GM23248 (cell line): ENCODE results near the gene MLYCD. TPM values are rescaled to one million over a fixed set of nuclear protein-coding genes. Genes with fewer than 3 reads are reported as not detected.

Experiments
- DNase-seq: peaks from one replicate; pipeline ENCODE4 v3.0.0-alpha.2; 2015
- H2AFZ ChIP-seq: fragments of 200-600 bp; sonication (generic); 2 replicates; pipeline ENCODE4 v1.6.1; 2016; ENCODE audit warnings: antibody characterized with exemption
- H3F3A ChIP-seq: fragments of 200-600 bp; sonication (generic); 2 replicates; pipeline ENCODE4 v1.6.1; 2016; ENCODE audit warnings: mild to moderate bottlenecking, antibody characterized with exemption, mixed run types; ENCODE audit not compliant: insufficient read depth
- H3K27ac ChIP-seq: fragments of 200-600 bp; sonication (generic); 2 replicates; pipeline ENCODE4 v1.5.1; 2016; ENCODE audit warnings: mild to moderate bottlenecking
- H3K27me3 ChIP-seq: fragments of 200-600 bp; sonication (generic); replicated peaks from 2 replicates; pipeline ENCODE4 v1.6.1; 2016; ENCODE audit warnings: mild to moderate bottlenecking; ENCODE audit not compliant: insufficient read depth
- H3K36me3 ChIP-seq: fragments of 200-600 bp; sonication (generic); 2 replicates; pipeline ENCODE4 v1.6.1; 2016; ENCODE audit warnings: low read depth, mild to moderate bottlenecking
- H3K4me1 ChIP-seq: fragments of 200-600 bp; sonication (generic); 2 replicates; pipeline ENCODE4 v1.6.1; 2016; ENCODE audit warnings: mild to moderate bottlenecking; ENCODE audit not compliant: insufficient read depth
- H3K4me2 ChIP-seq: fragments of 200-600 bp; sonication (generic); one replicate; pipeline ENCODE4 v1.6.1; 2016; ENCODE audit warnings: mild to moderate bottlenecking; ENCODE audit not compliant: unreplicated experiment
- H3K4me3 ChIP-seq: fragments of 200-600 bp; sonication (generic); 2 replicates; pipeline ENCODE4 v1.5.1; 2016; ENCODE audit warnings: mild to moderate bottlenecking
- H3K79me2 ChIP-seq: fragments of 200-600 bp; sonication (generic); 2 replicates; pipeline ENCODE4 v1.6.1; 2016; ENCODE audit warnings: mild to moderate bottlenecking; ENCODE audit not compliant: insufficient read depth
- H3K9ac ChIP-seq: fragments of 200-600 bp; sonication (generic); 2 replicates; pipeline ENCODE4 v1.6.1; 2016; ENCODE audit warnings: mild to moderate bottlenecking
- H3K9me2 ChIP-seq: fragments of 200-600 bp; sonication (generic); 2 replicates; pipeline ENCODE4 v1.6.1; 2016; ENCODE audit warnings: mixed run types, mild to moderate bottlenecking, moderate library complexity; ENCODE audit not compliant: insufficient read depth
- H3K9me3 ChIP-seq: fragments of 200-600 bp; sonication (generic); one replicate; pipeline ENCODE4 v1.6.1; 2017; ENCODE audit warnings: low read depth
- H4K20me1 ChIP-seq: fragments of 200-600 bp; sonication (generic); 2 replicates; pipeline ENCODE4 v1.6.0; 2016; ENCODE audit not compliant: insufficient read depth
- EZH2 ChIP-seq: fragments of 200-600 bp; sonication (generic); IDR thresholded peaks from 2 replicates; pipeline ENCODE4 v1.6.1; 2018; ENCODE audit warnings: antibody characterized with exemption, mild to moderate bottlenecking; ENCODE audit not compliant: insufficient read depth, poor library complexity, severe bottlenecking
- EZH2phosphoT487 ChIP-seq: fragments of 200-600 bp; sonication (generic); IDR thresholded peaks from 2 replicates; pipeline ENCODE4 v1.6.1; 2018; ENCODE audit warnings: antibody characterized with exemption, moderate library complexity, mild to moderate bottlenecking, low read depth; ENCODE audit not compliant: insufficient read depth
- WGBS, 2 experiments: methylation state at CpG; one replicate each; pipeline ENCODE4 v1.1.6; 2015 to 2017; ENCODE audit warnings: low lambda C conversion rate in 2 of 2, low coverage in 1 of 2; ENCODE audit errors: missing lambda C conversion rate in 2 of 2; 5-methylcytosine and 5-hydroxymethylcytosine counted together
- in situ Hi-C: fragments of 300-500 bp; cut with MboI; formaldehyde crosslinking; loops from 2 replicates; pipeline ENCODE4 v1.15.0; 2020
- polyA plus RNA-seq: library from polyadenylated mRNA; unstranded; fragments of >200 nt; fragmentation: Nextera tagmentation; extraction: Ambion mirVana; gene quantifications from 2 replicates; pipeline ENCODE4 v1.2.1, GENCODE V29; 2016
- total RNA-seq: library from RNA; depleted of rRNA; stranded (reverse); fragments of >200 nt; shearing (Covaris generic); gene quantifications from 2 replicates; pipeline ENCODE4 v1.2.3, GENCODE V29; 2014

The MLYCD gene
- total and polyA plus RNA-seq, 2 experiments from 2014 or later: 1.4 to 2.2 TPM

DNA sequence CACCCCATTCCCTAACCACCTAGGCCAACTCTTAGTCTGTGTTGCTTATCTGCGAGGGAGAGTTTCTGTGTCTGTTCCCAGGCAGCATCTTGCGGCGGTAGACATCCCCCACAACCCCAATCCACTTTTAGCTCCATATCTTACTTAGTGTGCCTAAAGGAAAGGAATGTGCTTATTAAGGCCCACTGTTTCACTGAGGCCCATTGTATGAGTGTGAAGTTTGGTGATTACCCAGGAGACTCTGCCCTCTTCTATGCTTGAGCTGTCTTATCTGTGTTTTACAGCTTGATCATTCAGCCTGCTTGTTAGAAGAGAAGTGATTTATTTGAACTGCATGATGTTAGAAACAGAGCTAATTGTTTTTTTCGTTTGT lies 10.3 kb upstream of the MLYCD start:
- Histone ChIP-seq H3K27me3 (no peaks in the 10 kb centered on the region), H2AFZ (no peak overlapping the region), H3K9ac (no peak overlapping the region), H3K9me2 (no peaks in the 10 kb centered on the region), H3K9me3 (no peaks in the 10 kb centered on the region), H4K20me1 (no peaks in the 10 kb centered on the region), H3K4me2 (no peak overlapping the region), H3F3A (no peaks in the 10 kb centered on the region), H3K36me3 (no peaks in the 10 kb centered on the region), H3K79me2 (no peaks in the 10 kb centered on the region), H3K27ac (no peak overlapping the region), H3K4me3 (no peak overlapping the region), H3K4me1 (no peaks in the 10 kb centered on the region)
- DNase-seq: no peak
- WGBS, 2 experiments: 69 to 74% methylated on average over 4 of the region's 4 CpGs
- in situ Hi-C loops: no loop called here
- TF ChIP-seq EZH2 (no peak), EZH2phosphoT487 (no peak)

DNA sequence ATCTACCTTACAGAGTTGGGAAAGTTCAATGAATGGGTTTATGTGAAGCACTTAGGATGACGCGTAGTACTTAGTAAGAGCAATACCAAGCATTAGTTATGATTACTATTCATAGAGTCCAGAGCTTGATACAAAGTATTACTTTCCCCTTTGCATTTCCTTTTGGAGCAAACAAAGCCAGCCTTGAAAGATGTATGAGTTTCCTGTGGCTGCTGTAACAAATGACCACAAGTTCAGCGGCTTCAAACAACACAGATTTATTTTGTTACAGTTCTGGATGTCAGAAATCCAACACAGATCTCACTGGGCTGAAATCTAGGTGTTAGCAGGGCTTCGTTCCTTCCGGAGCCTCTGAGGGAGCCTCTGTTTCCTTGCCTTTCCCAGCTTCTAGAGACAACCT lies 8.6 kb upstream of the MLYCD start:
- no peak for DNase-seq
- no peak overlapping the region for H3K27ac ChIP-seq
- no peaks in the 10 kb centered on the region for H3K9me2 ChIP-seq
- H3K9me3 ChIP-seq: no peaks in the 10 kb centered on the region
- TF ChIP-seq EZH2: no peak
- TF ChIP-seq EZH2phosphoT487: no peak
- no peaks in the 10 kb centered on the region for H3K36me3 ChIP-seq
- H2AFZ ChIP-seq: no peak overlapping the region
- H3F3A ChIP-seq: no peaks in the 10 kb centered on the region
- in situ Hi-C loops: no loop called here
- no peaks in the 10 kb centered on the region for H4K20me1 ChIP-seq
- WGBS, 2 experiments: 87 to 88% methylated on average over 5 of the region's 5 CpGs
- H3K4me2 ChIP-seq: no peak overlapping the region
- H3K9ac ChIP-seq: no peak overlapping the region
- H3K4me1 ChIP-seq: no peaks in the 10 kb centered on the region
- H3K79me2 ChIP-seq: no peaks in the 10 kb centered on the region
- H3K4me3 ChIP-seq: no peak overlapping the region
- no peaks in the 10 kb centered on the region for H3K27me3 ChIP-seq

DNA sequence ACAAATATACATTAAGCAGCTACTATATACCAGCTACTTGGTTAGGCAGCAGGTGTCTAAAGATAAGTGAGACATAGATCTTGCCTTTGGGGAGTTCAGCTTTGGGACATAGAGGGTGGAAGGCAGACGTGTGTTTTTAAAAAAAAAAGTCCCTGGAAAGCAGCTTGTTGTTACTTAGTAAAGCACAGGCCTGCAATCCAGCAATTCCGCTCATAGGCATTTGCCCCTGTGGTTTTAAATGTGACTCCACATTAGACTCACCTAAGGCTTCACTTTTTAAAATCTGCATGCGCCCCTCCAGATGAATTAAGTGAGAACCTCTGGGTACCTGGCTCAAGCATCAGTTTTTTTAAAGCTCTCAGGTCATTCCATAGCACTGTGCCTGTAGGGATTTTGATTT lies 7.2 kb upstream of the MLYCD start:
- no peak for TF ChIP-seq EZH2
- TF ChIP-seq EZH2phosphoT487: no peak
- no peak overlapping the region for H3K9ac ChIP-seq
- peak; percentile 24 for DNase-seq

DNA sequence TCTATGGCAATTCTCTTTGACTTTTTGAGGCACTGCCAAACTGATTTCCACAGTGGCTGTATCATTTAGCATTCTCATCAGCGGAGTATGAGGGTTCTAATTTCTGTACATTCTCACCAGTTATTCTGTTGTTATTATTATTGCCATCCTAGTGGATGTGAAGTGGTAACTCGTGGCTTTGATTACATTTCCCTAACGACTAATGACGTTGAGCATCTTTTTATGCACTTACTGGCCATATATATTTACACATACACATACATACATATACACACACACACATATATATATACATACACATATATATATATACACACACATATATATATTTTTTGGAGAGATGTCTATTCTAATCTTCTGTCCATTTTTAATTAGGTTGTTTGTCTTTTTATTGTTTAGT lies 3.7 kb upstream of the MLYCD start:
- no peaks in the 10 kb centered on the region; the same call in 1 of the 2 replicates for H3K79me2 ChIP-seq
- no peak for DNase-seq
- H3K4me1 ChIP-seq: peaks cover 10% of the 10 kb centered on the region
- no peaks in the 10 kb centered on the region for H3K36me3 ChIP-seq
- no peaks in the 10 kb centered on the region for H3K27me3 ChIP-seq
- in situ Hi-C loops: no loop called here
- 54 to 69% methylated on average over 4 of the region's 4 CpGs for WGBS, 2 experiments
- no peaks in the 10 kb centered on the region for H3K9me3 ChIP-seq
- no peak overlapping the region for H3K4me3 ChIP-seq
- H3K4me2 ChIP-seq: no peak overlapping the region
- H4K20me1 ChIP-seq: no peaks in the 10 kb centered on the region
- no peak overlapping the region for H3K9ac ChIP-seq
- H2AFZ ChIP-seq: no peak overlapping the region
- H3K27ac ChIP-seq: no peak overlapping the region
- no peaks in the 10 kb centered on the region for H3K9me2 ChIP-seq
- no peak for TF ChIP-seq EZH2
- TF ChIP-seq EZH2phosphoT487: no peak
- peaks cover 4% of the 10 kb centered on the region; the same call in 1 of the 2 replicates for H3F3A ChIP-seq

More for the DNA sequence above, 7.2 kb upstream of the MLYCD start:
- in situ Hi-C loops: no loop called here
- H3K27ac ChIP-seq: no peak overlapping the region
- H3K36me3 ChIP-seq: no peaks in the 10 kb centered on the region
- H3F3A ChIP-seq: no peaks in the 10 kb centered on the region
- no peaks in the 10 kb centered on the region for H4K20me1 ChIP-seq
- no peak overlapping the region for H3K4me3 ChIP-seq
- H3K4me1 ChIP-seq: no peaks in the 10 kb centered on the region
- no peaks in the 10 kb centered on the region for H3K9me3 ChIP-seq
- H2AFZ ChIP-seq: no peak overlapping the region
- H3K27me3 ChIP-seq: no peaks in the 10 kb centered on the region
- 40 to 47% methylated on average over 3 of the region's 3 CpGs for WGBS, 2 experiments
- H3K9me2 ChIP-seq: no peaks in the 10 kb centered on the region
- no peak overlapping the region for H3K4me2 ChIP-seq
- no peaks in the 10 kb centered on the region for H3K79me2 ChIP-seq

DNA sequence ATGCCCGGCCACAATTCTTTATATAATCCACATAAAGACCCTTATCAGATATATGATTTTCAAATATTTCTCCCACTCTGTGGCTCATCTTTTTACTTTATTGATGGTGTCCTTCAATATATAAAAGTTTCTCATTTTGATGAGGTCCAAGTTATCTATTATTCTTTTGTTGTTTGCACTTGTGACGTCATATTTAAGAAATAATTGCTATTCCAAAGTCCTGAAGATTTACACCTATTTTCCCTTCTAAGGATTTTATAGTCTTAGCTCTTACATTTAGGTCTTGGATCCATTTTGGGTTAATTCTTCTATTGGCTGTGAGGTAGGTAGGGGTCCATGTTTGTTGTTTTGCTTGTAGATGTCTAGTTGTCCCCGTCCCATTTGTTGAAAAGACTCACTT lies 3.0 kb upstream of the MLYCD start:
- Histone ChIP-seq H3F3A (peaks cover 11% of the 10 kb centered on the region), H3K27me3 (no peaks in the 10 kb centered on the region), H3K4me2 (no peak overlapping the region), H3K36me3 (no peaks in the 10 kb centered on the region), H3K4me1 (peaks cover 17% of the 10 kb centered on the region), H3K9ac (no peak overlapping the region), H3K9me3 (no peaks in the 10 kb centered on the region), H3K4me3 (no peak overlapping the region), H2AFZ (no peak overlapping the region), H3K79me2 (no peaks in the 10 kb centered on the region; the same call in 1 of the 2 replicates), H3K27ac (no peak overlapping the region), H4K20me1 (no peaks in the 10 kb centered on the region), H3K9me2 (no peaks in the 10 kb centered on the region)
- 72 to 74% methylated on average over 3 of the region's 3 CpGs for WGBS, 2 experiments
- in situ Hi-C loops: no loop called here
- DNase-seq: no peak
- TF ChIP-seq EZH2phosphoT487 (no peak), EZH2 (no peak)
